CD4-positive, alpha-beta T cell treated with Interleukin-15 for 4 hours (primary cell): ENCODE data around the gene ITGA4.
A peak's percentile ranks its signal among the peaks of the same experiment; 100 is the strongest.

Source experiments
- DNase-seq: peaks from one replicate; pipeline ENCODE4 v3.0.0-alpha.2; 2020; ENCODE audit warnings: low spot score

The ITGA4 gene

DNA sequence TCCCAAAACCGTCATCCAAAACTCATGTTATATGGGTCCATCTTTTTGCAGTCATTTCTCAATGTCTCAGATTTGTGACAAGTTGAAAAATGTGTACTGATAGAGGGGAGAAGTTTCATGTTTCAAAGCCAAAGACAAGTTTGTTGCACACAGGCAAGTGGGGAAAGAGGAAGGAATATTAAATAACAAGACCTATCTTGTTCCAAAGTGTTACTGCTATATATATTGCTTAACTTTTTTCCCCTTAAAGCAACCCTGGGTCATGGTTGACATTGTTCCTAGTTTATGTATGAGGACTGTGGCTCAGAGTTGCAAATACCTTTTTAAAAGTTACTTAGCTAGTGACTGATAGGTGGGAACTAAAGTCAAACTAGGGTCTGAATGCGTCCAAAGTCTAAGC is 1.7 kb downstream of the ITGA4 start:
- DNase-seq, result no peak

DNA sequence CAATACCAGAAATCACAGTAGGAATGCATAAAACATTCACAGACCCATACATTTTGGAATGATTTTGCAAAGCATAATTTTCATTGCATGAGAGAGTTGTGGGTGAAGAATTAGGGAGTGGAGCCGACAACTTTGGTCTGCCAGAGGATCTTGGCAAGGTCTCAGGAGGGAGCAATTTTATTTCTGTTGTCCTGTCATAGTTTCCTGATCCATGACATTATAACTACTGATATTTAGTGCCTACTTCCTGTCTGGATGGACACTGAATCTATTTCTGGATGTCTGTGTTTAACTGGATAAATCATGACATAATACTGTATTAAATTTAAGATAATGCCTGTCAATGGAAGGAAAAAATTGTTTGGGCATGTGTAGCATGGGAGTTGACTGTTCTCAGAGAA is 2.4 kb downstream of the ITGA4 start:
- DNase-seq, result no peak

DNA sequence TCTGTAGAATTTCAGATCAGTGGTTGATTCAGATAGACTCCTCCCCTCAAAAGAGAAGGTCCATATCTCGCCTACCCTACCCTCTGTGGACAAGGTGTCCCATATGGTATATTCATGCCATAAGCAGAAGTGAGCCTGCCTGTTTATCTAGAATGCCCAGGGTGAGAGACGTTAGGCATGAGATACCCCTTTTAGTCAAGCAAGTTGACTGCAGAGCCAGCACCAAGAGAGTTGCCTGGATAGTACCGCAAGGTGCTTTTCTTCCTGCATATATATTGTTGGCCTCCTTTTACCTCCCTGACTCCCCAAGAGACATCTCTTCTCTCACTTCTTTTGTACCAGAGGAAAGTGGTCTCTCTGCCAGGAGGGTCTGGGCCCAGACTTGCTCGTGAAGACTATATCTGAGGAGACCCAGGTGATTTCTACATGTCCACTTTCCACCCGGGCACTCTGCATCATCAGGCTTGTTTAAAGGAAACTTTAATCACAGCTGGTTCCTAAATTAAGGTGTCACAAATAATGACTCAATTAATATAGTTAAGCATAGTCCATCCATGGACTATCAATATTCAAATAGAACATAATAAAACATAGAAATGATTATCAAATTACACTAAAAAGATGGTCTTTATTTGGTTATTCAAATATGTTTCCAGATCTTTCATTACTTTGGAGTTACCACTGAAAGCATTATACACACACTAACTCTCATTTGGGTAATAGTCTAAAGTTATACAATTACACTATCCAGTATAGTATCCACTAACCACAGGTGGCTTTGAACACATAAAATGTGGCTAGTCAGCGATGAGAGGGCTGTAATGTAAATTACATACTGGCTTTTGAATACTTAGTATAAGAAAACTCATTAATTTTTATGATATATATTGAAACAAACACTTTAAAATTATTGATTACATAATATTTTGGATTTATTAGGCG is 4.1 kb downstream of the ITGA4 start:
- peak; percentile 57 for DNase-seq

- no peak for DNase-seq
Measured at GRCh38 chr2:181462033-181462432, 4.8 kb downstream of the ITGA4 start.

DNA sequence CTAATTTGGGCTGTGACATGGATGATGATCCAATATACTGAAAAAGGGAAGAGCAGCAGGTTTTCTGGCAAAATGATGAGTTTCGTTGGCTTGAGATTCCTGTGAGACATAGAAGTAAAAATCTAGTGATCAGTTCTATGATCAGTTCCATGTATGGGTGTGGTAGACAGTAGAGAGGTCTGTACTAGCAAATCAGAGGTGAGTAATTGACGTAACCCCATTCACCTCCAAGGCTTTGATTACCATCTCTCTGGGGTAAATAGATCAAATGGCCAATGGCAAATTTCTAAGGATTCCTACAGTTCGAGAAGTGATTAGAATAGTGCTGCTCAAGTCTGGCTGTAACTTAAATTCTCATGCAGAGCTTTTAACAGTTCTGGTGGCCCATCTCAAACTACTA is 6.4 kb downstream of the ITGA4 start:
- no peak for DNase-seq

DNA sequence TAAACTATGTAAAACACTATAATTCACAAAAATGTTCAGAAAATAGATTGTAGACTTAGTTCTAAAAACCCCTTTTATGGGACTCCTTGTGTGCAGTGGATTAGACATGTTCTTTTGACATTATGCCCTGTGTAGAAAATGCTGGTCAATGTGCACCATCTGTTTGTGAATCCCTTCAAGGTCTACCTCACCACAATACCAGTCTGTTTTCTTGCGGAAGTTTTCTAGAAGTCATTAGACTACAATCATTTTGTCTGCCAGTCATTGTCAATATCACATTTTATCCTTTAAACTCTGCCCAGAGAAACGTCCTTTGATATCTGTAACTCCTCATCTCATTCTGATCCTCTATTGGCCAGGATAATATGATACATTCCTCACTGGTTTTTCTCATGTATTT is 7.8 kb downstream of the ITGA4 start:
- DNase-seq, result no peak

DNA sequence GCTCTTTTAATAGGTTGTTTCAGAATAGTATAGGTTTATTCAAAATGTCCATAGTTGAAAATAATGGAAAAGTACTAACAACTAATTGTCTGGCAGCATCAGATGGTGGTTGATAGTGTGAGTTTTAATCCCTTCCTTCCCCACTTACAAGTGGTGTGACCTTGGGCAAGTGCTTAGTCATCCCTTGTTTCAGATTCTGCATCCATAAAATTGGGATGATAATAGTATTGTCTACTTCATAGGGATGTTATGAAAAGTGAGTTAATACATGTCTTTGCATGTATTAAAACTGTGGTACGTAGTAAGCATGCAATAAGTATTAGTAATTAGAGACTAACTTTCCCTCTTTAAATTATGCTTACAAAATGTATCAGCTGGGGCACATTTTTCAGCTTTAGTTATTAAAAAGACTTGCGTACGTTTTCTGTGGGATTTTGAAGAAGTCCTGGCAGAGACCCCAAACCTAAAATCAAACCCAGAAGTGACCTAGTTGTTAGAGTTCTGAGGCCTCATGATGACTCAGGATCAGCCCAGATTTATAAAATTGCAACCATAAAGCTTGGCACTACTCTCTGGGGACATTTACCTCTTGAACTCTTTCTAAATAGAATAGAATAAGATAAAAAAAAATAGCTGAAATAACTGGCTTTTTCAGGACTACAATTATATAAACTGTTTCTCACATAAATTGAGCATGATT is 8.6 kb downstream of the ITGA4 start:
- no peak for DNase-seq

DNA sequence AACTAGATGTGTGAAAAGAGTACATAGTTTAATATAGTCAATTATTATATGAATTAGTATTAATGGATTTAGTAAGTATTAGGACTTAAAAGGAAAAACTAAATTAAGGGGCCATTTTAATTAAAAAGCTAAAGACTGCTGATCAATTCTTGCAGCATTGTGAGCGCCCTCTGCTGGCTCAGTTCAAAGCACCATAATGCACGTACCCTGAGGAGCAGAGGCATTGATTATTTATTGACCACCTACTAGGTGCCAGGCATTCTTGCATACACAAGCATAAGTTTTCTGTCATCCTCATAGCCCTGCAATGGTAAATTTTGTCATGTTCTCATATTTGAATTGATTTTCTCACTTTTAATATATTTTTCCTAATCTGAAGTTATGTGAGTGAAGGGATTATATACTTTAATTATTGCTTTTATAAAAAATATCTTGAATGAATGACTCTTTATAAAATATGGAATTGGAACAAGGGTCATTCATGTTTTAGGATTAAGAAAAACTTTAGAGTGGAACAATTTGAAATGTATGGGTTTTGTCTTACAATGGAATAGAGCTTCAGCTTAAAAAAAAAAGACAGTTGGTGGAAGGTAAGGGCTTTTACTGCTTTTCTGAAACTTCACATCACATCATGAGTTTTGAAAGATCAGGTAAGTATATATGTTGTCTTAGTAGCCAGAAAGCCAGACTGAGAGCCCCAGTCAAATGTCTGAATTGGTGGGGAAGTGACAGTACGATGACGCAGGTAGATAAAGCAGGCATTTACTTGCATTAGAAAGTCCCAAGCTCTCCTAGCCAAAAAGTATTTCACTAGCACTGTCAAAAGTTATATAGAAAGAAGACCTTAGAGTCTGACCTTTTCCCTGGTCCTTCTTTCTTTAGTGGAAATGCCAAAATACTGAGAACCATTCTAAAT is 9.7 kb downstream of the ITGA4 start:
- peak; percentile 73 for DNase-seq

- no peak for DNase-seq
Measured at GRCh38 chr2:181467966-181468707, 11.0 kb downstream of the ITGA4 start.

DNA sequence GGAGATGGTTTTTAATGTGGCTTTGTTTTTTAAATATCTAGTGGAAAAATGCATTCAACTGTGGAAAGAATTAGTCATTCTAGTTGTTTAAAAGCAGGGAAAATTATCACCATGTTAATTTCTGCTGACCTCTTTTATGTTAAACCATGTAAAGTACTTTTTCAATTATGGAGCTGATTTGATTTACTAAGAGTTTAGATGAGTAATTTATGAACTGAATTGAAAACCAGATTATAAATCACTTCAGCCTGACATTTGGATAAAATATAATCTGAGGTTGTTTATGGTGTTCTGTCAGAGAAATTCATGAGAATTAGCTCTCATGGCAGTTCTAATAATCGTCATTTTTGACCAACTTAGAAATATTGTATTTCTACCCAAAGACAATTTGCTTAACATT is 11.6 kb downstream of the ITGA4 start:
- no peak for DNase-seq

- DNase-seq, result peak; percentile 53
Measured at GRCh38 chr2:181471226-181471625, 14.0 kb downstream of the ITGA4 start.

GRCh38 chr2:181471783-181472182 is 14.6 kb downstream of the ITGA4 start:
- DNase-seq, result no peak

GRCh38 chr2:181472990-181473389 is 15.8 kb downstream of the ITGA4 start:
- no peak for DNase-seq

DNA sequence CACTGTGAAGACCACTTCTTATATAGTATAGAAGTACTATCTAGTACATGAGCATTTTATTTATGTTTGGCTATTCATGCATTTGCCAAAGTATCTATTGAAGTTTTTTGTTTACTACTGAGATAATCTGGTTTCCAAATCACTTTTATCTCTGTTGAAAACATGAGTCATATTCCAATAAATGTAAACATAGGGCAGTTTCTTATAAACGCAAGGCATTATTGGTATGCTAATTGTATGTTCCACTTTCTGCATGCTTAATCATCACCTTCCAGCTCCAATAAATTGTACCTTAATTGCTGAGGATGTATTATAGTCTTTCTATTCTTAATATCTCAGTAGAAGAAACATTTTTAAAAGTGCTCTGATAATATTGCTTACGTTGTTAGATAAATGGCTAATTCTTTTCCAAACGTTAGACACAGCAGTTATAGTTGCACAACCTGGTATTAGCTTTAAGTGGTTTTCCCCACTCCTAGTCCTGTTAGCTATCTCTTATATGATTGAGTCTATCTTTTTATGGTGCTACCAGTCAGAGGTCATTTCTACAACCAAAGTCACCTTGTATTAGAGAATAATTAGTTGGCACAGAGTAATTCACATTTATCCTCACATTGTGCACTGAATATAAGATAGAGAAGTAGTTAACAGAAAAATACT is 17.2 kb downstream of the ITGA4 start:
- no peak for DNase-seq

GRCh38 chr2:181483211-181483610 is 26.0 kb downstream of the ITGA4 start:
- DNase-seq, result no peak

DNA sequence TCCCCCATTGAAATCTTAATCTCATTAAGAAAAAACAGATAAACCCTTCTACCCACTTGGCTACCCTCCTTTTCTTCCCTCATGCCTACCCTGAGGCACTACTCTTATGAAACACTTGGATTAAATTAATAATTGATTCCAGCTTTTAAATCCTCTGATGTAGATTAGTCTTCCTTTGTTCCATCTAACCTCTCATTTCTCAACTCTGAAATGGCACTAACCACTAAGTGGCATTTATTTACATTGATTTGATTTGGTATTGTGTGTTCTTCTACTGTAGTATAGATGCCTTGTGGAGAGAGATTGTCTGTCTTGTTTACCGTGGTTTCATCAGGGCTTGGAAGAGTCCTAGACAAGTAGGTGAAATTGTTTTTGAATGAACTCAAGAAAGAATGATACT is 26.7 kb downstream of the ITGA4 start:
- DNase-seq, result no peak

- DNase-seq, result no peak
Measured at GRCh38 chr2:181484851-181485637, 27.9 kb downstream of the ITGA4 start.

- no peak for DNase-seq
Measured at GRCh38 chr2:181485638-181485946, 28.4 kb downstream of the ITGA4 start.

GRCh38 chr2:181499231-181499630 is 42.0 kb downstream of the ITGA4 start:
- no peak for DNase-seq

GRCh38 chr2:181500201-181500600 is 43.0 kb downstream of the ITGA4 start:
- no peak for DNase-seq
